NCI-H2196 (cell line): ENCODE data around the gene BCL6B.
"Not testable (repeated sequence)": the region's sequence is repeated elsewhere in the genome, so short reads cannot be mapped to it uniquely, and the experiment has no call there.

Source experiments
- DNase-seq: peaks from one replicate; lab custom pipeline; 2025; ENCODE audit not compliant: unreplicated experiment; lab: John Stamatoyannopoulos, UW

BCL6B gene

DNA sequence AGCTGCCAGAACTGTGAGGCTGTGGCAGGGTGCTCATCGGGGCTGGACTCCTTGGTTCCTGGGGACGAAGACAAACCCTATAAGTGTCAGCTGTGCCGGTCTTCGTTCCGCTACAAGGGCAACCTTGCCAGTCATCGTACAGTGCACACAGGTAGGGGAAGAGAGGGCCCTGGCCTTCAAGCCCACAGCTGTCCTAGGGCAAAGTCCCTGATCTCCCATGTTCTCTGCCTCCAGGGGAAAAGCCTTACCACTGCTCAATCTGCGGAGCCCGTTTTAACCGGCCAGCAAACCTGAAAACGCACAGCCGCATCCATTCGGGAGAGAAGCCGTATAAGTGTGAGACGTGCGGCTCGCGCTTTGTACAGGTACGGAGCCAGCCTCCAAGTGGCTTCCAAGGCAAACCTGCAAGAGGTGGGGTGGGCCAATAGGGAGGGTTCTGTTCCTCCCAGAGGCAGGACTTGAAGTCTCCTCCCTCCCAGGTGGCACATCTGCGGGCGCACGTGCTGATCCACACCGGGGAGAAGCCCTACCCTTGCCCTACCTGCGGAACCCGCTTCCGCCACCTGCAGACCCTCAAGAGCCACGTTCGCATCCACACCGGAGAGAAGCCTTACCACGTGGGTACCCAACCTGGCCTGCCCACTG, 3.7 kb downstream of the BCL6B start:
- no peak for DNase-seq

DNA sequence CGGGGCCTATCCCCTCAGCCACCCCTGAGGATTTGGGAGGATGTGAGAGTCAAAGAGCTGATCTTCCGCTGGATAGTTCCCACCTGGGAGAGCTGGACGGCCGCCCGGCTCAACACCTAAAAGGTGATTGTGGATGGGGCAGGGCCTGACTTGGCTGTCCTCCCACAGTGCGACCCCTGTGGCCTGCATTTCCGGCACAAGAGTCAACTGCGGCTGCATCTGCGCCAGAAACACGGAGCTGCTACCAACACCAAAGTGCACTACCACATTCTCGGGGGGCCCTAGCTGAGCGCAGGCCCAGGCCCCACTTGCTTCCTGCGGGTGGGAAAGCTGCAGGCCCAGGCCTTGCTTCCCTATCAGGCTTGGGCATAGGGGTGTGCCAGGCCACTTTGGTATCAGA, 4.5 kb downstream of the BCL6B start:
- no peak for DNase-seq

DNA sequence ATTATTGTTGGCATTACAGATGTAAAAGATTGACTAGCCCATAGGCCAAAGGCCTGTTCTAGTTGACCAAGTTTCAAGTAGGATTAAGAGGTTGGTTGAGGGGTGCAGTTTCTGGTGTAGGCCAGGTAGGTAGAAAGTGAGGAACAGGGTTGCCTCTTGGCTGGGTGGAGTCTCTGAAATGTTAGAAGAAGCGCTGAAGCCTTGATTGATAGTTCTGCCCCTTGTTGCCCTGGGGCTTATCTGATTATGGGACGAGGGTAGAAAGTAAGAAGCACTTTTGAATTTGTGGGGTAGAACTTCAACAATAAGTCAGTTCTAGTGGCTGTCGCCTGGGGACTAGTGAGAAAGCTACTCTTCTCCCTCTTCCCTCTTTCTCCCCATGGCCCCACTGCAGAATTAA, 6.2 kb downstream of the BCL6B start:
- DNase-seq = no peak

DNA sequence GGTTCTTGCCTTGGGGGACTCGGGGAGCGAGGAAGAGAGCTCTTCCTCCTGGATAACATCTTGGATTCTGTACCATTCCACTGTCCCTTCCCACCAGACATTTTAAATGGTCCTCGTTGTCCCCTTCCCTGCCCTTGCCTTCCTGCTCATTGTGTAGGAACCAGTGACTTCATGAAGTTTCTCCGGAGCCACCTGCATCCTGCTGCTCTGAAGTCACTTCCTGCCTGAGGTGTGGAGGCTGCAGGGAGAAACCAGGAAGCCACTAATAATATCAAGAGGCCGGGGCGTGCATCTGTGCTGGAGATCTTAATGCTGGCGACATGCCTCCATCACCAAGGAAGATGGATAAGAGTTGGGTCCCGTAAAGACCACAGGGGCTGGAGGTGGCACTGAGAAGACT, 6.8 kb downstream of the BCL6B start:
- DNase-seq = no peak

DNA sequence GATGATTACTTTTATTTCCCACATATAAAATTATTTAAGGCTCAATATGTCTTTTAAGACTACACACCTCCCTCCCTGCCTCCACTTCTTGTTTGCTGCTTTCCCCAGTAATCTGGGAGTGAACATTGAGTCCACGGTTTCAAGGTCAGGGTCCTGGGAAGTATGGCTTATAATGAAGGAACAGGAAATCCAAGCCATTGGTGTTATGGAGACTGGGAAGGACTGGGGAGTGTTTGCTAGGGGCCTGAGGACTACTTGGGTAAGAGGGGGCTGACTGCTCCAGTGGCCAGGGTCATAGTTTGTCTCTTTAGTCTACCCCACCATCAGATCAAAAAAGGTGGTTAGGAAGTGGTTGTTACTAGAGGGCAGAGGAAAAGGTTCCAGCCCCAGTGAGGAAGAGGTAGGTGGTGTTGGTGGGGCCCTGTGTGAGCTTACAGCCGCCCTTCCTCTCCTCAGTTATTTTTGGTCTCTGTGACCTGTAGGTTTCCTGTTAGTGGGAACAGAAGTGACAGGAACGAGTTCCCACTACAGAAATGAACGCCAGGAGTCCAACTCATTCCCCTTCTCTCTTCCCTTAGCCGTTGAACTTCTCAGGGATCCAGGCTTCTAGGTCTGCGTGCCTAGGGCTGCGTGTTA, 12.2 kb downstream of the BCL6B start:
- DNase-seq = no peak

DNA sequence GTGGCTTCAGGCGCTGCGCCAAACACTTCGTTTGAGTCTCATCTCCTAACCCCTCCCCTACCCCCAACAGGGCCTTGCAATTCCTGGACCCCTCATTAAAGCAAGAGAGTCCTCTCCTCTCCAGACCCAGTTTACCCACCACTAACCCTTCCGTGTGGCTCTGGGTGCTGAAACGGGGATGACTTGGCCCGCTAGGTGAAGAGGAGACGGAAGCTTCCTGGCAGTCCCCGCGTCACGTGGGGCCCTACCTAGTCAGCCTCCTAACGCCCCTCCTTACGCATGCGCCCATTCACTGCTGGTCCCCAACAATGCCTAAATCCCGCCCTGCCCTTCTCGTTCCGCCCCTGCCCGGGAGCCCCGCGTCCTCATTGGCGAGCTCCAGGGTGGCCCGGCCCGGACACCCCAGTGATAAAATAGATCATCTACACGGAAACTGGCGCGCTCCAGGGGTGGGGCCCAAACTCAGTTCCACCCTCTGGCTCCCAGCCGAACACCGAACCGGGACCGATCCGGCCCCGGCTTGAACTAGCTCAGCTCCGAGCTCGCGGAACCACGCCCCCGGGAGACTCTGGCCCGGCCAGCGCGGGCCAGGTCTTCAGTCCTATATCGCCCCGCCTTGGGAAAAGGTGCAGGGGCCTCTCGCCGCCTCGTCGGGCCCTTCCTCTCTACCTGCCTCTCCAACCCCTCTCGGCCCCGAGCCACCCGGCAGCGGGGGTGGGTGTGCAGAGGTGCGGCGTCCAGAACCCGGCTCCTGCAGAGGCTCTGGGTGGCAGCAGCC, 12.9 kb downstream of the BCL6B start, which contains the start of gene SLC16A13:
Gene SLC16A13, plus strand, starts transcription at position 425 of the 778 bp plus-strand sequence. CDS start 368 bp downstream, outside the sequence.
- peak; percentile 88 for DNase-seq

DNA sequence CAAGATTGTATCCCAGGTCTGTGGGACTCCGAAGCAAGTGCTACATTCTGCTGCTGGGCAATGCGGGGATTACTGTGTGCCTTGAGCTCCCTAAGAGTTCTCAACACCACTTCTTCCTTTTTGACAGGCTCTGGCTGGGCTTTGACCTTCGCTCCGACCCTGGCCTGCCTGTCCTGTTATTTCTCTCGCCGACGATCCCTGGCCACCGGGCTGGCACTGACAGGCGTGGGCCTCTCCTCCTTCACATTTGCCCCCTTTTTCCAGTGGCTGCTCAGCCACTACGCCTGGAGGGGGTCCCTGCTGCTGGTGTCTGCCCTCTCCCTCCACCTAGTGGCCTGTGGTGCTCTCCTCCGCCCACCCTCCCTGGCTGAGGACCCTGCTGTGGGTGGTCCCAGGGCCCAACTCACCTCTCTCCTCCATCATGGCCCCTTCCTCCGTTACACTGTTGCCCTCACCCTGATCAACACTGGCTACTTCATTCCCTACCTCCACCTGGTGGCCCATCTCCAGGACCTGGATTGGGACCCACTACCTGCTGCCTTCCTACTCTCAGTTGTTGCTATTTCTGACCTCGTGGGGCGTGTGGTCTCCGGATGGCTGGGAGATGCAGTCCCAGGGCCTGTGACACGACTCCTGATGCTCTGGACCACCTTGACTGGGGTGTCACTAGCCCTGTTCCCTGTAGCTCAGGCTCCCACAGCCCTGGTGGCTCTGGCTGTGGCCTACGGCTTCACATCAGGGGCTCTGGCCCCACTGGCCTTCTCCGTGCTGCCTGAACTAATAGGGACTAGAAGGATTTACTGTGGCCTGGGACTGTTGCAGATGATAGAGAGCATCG, 15.4 kb downstream of the BCL6B start:
- no peak for DNase-seq

DNA sequence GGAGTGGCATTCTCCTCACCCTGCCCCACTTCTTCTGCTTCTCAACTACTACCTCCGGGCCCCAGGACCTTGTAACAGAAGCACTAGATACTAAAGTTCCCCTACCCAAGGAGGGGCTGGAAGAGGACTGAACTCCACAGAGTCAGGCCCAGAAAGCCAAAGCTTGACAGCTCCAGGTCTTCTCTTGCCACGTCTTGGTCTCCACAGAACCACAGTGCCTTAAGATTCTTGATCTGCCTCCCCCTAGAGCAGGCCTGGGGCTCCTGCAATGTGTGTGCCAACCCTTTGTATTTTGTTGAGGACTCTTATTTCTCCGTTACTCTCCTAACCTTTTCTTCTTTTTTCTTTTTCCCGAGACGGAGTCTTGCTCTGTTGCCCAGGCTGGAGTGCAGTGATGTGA, 17.0 kb downstream of the BCL6B start:
- DNase-seq = no peak

DNA sequence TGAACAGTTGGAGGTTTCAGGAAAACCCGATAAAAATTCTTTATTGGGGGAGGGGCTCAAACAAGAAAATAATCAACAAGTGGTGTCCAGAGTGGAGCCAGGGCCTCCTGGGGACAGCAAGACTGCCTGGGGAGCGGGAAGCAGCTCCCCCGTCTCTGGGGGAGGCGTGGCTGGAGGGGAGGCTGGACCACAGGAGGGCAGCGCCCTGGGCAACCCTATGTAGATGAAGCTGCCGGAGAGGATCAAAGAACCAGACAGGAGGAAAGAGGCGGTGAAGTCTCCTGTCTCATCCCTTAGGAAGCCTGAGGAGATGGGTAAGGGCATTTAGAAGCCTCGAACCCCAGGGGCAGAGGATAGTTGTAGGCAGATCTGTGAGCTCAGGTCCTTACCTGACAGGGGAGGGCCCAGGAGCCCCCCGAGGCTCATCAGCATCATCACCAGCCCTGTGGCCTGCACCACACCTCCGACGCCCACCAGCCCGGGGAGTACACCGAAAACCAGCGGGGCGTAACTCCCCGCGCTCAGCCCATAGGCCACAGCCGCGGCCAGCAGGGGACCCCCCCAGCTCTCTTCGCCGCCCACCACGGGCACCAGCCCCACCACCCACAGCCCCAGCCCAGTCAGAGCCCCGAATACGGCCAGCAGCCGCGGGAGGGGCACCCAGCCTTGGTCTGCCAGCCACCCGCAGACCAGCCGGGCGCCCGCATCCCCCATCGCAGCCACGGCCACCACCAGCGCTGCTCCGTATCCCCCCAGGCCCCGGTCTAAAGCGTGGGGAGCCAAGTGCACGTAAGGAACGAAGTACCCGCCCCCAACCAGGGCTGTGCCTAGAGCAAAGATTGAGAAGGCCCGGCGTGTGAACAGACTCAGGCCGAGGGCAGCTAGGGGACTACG, 19.0 kb downstream of the BCL6B start:
- no peak for DNase-seq

DNA sequence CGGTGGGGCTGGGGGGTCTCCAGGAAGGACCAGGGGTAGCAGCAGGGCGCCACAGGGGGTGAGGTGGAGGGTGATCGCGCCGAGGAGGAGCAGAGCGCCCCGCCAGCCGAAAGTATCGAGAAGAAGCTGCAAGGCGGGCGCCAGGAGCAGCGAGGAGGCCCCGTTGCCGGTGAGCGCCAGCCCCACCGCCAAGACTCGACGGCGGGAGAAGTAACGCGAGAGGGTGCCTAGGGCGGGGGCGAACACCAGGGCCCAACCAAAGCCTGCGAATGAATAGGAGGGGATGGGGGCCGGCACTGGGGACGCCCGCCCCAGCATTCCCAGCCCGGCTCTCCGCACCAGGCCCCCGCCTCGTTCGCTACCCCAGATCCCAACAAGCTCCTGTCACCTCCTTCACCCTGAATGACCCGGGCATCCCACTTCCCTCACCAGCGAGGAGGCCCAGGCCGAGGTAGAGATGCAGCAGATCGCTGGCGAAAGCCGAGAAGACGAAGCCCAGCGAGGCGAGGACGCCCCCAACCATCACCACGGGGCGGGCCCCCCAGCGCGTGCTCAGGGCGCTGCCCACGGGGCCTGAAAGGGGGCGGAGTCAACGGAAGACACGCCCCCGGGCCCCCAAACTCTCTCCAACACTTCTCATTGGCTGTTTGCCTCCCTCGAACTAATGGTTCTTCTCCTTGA, 19.8 kb downstream of the BCL6B start:
- no peak for DNase-seq

DNA sequence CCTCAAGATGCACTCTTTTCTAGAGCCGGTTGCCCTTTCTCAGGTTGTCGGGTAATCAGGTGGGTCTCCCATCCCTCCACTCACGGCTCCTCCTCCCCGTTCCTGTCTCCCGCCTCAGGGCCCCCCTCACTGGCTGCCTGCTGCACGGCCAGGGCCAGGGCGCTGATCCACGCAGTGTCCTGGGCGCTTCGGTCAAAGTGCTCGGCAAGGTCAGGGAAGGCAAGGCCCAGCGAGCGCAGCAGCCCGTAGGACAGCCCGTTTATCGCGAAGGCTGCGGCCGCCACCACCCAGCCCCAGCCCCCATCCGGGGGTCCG, 20.3 kb downstream of the BCL6B start:
- no peak for DNase-seq

DNA sequence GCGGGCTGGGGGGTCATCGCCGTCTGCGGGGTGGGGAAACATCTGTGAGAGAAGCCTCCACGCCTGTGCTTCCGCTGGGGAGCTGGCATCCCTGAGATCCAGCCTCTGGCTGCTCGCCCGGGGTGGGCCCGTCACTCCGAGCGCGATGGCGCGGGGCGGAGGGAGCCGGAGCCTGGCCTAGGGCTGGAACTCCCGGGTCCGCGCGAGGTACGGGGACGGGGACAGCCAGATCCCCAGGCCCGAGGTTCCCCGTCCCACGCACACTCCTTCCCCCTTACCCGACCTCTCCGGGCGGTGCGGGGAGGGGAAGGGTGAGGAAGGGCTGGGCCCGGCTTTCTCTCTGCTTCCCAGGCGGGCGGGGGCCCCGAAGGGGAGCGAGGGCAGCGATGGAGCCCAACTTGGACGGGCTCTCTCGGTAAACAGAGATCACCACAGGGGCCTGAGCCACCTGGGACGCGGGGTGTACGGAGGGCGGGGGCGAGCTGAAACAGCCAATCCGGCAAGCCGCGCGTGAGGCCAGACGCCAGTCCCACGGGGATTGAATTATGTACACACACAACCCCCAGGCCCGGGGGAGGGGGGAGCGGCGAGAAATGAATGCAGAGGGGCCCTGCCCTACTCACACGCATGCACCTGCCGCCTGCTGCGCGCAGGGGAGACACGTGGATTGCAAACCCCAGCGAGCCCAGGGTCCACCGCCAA, 20.8 kb downstream of the BCL6B start, which contains the start of gene SLC16A11:
Gene SLC16A11, minus strand, starts transcription at position 596 of the 702 bp plus-strand sequence. Its CDS starts 579 bp downstream, at position 17.
- peak; percentile 35 for DNase-seq

DNA sequence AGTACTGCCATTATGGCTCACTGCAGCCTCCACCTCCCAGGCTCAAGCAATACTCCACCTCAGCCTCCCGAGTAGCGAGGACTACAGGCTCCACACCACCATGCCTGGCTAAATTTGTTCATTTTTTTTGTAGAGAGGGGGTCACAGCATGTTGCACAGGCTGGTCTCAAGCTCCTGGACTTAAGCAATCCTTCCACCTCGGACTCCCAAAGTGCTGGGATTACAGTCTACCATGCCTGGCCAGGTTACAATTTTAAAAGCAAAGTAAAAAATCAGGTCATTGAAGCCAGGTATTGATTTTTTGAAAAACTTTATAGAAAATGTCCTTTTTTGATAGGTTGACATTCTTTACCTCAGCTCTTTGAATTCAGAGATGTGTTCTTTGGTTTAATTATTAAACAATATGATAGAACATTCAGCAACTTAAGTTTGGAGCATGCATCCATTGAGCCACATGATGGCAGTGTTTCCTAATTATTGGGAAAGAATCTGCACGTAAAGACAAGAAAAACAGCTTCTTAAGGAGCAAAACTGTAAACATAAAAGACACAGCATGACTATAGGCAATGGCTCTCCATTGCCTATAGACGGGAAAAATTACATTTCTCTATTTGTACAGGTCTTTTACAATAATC, 22.8 kb downstream of the BCL6B start:
- peak; percentile 25 for DNase-seq

DNA sequence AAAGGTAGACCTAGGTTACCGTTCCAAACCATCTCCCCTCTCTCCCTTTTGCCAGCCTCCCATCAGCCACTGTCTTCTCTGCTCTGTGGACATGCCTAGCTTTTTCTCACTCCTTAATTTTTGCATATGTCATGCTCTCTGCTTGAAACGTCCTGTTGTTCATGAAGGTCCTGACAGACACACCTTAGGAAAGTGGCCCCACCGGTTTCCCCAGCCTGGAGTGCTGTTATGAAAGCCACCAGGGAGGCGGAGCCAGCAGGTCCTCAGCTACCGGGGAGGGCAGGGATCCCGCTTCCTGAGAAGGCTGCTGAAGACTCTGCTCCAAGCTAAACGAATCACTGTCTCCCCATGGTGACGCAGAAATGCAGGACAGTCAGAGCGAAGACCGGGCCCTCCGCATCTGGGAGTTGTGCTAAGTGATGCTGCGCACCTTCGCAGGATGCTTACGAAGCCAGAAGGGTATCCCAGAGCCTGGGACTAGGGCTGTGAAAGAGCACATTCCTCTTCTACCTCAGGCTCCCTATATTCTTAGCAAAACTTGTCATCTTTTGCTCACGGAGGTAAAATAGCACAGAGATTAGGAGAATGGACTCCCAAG, 23.4 kb downstream of the BCL6B start:
- DNase-seq = peak; percentile 51

DNA sequence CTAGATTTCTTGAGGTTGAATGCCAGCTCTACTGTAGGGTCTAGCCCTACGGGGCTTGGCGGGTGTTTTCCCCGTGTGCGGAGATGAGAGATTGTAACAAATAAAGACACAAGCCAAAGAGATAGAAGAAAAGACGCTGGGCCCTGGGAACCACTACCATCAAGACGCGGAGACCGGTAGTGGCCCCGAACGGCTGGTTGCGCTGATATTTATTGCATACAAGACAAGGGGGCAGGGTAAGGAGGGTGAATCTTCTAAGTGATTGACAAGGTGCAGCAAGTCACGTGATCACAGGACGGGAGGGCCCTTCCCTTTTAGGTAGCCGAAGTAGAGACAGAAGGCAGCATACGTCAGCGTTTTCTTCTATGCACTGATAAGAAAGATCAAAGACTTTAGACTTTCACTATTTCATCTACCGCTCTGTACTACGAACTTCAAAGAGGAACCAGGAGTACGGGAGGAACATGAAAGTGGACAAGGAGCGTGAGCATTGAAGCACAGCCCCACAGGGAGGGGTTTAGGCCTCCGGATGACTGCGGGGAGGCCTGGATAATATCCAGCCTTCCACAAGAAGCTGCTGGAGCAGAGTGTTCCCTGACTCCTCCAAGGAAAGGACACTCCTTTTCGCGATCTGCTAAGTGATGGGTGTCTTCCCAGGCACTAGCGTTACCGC, 24.0 kb downstream of the BCL6B start:
- DNase-seq = not testable (repeated sequence)

DNA sequence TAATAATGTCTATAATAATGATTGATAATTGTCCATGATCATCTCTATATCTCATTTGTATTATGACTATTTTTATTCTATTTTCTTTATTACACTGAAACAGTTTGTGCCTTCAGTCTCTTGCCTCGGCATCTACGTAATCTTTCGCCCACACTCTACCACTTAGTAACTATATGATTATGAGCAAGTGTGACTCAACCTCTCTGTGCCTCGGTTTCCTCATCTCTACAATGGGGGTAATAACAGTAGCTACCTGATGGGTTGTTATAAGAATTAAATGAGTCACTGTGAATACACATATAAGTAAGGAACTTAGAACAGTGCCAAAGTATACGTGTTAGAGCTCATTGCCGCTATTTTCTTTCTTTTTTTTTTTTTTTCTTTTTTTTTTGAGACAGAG, 24.7 kb downstream of the BCL6B start:
- DNase-seq = no peak

DNA sequence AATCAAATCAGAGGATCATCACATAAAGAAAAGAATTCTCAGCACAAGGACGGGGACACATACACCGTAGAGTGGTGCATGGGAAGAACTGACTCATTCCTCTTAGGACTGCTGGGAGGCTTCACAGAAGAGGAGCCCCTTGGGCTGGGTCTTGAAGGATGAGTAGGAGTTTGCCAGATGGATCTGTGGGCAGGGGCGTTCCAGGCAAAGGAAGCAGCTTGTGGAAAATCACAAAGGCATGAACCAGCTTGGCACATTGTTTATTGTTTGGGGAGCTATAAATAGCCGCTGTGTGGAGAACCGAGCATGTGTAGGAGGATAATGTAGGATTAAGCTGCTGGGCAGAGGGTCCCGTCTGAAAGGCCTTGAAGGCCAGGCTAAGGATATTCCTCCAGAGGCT, 26.1 kb downstream of the BCL6B start:
- no peak for DNase-seq

DNA sequence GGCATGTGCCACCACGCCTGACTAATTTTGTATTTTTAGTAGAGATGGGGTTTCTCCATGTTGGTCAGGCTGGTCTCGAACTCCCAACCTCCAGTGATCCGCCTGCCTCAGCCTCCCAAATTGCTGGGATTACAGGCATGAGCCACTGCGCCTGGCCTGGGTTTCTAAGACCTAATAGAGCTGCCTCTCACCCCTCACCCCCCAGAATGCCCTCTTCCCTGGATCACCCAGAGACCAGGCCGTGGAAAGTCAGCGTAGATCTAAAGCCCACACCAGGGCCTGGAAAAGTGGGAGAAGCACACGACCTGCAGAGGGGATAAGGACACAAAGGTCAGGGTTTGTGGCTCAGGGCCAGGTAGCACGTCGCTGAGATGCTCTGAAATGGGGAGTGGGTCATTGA, 27.7 kb downstream of the BCL6B start:
- not testable (repeated sequence) for DNase-seq
